Endodermal cell (in vitro differentiated cells): ENCODE results near the gene CAMKK2. TPM values are rescaled to one million over a fixed set of nuclear protein-coding genes. Genes with fewer than 3 reads are reported as not detected.
"Not testable (repeated sequence)": the region's sequence is repeated elsewhere in the genome, so short reads cannot be mapped to it uniquely, and the experiment has no call there.

ENCODE experiments used
- DNase-seq: peaks from one replicate; pipeline ENCODE4 v3.0.0-alpha.2; 2017
- H3K27ac ChIP-seq: 2 replicates; pipeline ENCODE4 v1.5.1; 2013; ENCODE audit warnings: mild to moderate bottlenecking, low read depth, low read length, moderate library complexity
- H3K27me3 ChIP-seq: 2 replicates; pipeline ENCODE4 v1.6.1; 2013; ENCODE audit warnings: mild to moderate bottlenecking, low read length, moderate library complexity; ENCODE audit not compliant: insufficient read depth, control insufficient read depth, poor library complexity, severe bottlenecking
- H3K36me3 ChIP-seq: 2 replicates; pipeline ENCODE4 v1.7.0; 2013; ENCODE audit warnings: mild to moderate bottlenecking, low read length, moderate library complexity; ENCODE audit not compliant: control insufficient read depth, insufficient read depth
- H3K4me1 ChIP-seq: one replicate; pipeline ENCODE4 v1.7.0; 2013; ENCODE audit warnings: low read length; ENCODE audit not compliant: control insufficient read depth, insufficient read depth
- H3K4me3 ChIP-seq: 2 replicates; pipeline ENCODE4 v1.5.1; 2013; ENCODE audit warnings: mild to moderate bottlenecking, low read length, moderate library complexity
- H3K9ac ChIP-seq: 2 replicates; pipeline ENCODE4 v1.6.1; 2013; ENCODE audit warnings: mild to moderate bottlenecking, low read length, moderate library complexity; ENCODE audit not compliant: poor library complexity, severe bottlenecking; ENCODE audit errors: extremely low read depth
- H3K9me3 ChIP-seq: 2 replicates; pipeline ENCODE4 v1.6.1; 2013; ENCODE audit warnings: mild to moderate bottlenecking, low read length, moderate library complexity; ENCODE audit not compliant: control insufficient read depth
- H3K27ac Mint-ChIP-seq: 2 replicates; pipeline ENCODE4 v1.8.0; 2020; ENCODE audit warnings: mixed read lengths
- H3K27me3 Mint-ChIP-seq: 2 replicates; pipeline ENCODE4 v1.8.0; 2021; ENCODE audit warnings: mild to moderate bottlenecking, mixed read lengths; ENCODE audit not compliant: insufficient read depth
- H3K36me3 Mint-ChIP-seq: 2 replicates; pipeline ENCODE4 v1.8.0; 2020; ENCODE audit warnings: low read depth, mixed read lengths
- H3K4me1 Mint-ChIP-seq: 2 replicates; pipeline ENCODE4 v1.8.0; 2020; ENCODE audit warnings: mixed read lengths
- H3K4me3 Mint-ChIP-seq: 2 replicates; pipeline ENCODE4 v1.8.0; 2020; ENCODE audit warnings: mild to moderate bottlenecking, moderate library complexity, mixed read lengths
- H3K9me3 Mint-ChIP-seq: 2 replicates; pipeline ENCODE4 v1.8.0; 2020; ENCODE audit warnings: mild to moderate bottlenecking, mixed read lengths
- WGBS, 2 experiments: methylation state at CpG; one replicate each; pipeline versions ENCODE4 v1.1.5 to v1.1.7; 2013; ENCODE audit warnings: missing lambda C conversion rate in 2 of 2, mixed read lengths in 1 of 2; ENCODE audit not compliant: insufficient coverage in 1 of 2, insufficient read length in 1 of 2; 5-methylcytosine and 5-hydroxymethylcytosine counted together
- total RNA-seq, 2 donors: library from RNA; stranded (reverse); fragmentation: NEBNext Ultra II Directional in 1 of 2; extraction: Animal tissue kit (Norgen Biotek cat#: 25700) in 1 of 2; gene quantifications; 2 replicates in 1 of 2; 3 replicates in 1 of 2; pipeline ENCODE4 v1.2.1, GENCODE V29; 2021
- TF ChIP-seq, protein P1 (sequence below): fragments of 200-600 bp; sonication (generic); conservative IDR thresholded peaks from 2 replicates; pipeline ENCODE4 v1.5.0; 2021; ENCODE audit warnings: antibody characterized with exemption, mild to moderate bottlenecking

Gene CAMKK2
- total RNA-seq, 2 donors from 2014 or later, result 95.8 to 113 TPM

- Mint-ChIP-seq H3K4me1 (no peaks in the 10 kb centered on the region), H3K36me3 (peaks cover 31% of the 10 kb centered on the region), H3K9me3 (no peaks in the 10 kb centered on the region), H3K27ac (peak overlapping the region; percentile 32), H3K4me3 (no peak overlapping the region), H3K27me3 (no peaks in the 10 kb centered on the region)
- Histone ChIP-seq H3K9me3 (no peaks in the 10 kb centered on the region), H3K4me1 (no peaks in the 10 kb centered on the region), H3K36me3 (peaks cover 26% of the 10 kb centered on the region), H3K4me3 (no peak overlapping the region), H3K27me3 (no peaks in the 10 kb centered on the region), H3K27ac (no peak overlapping the region), H3K9ac (no peak overlapping the region)
- TF ChIP-seq, protein P1, sequence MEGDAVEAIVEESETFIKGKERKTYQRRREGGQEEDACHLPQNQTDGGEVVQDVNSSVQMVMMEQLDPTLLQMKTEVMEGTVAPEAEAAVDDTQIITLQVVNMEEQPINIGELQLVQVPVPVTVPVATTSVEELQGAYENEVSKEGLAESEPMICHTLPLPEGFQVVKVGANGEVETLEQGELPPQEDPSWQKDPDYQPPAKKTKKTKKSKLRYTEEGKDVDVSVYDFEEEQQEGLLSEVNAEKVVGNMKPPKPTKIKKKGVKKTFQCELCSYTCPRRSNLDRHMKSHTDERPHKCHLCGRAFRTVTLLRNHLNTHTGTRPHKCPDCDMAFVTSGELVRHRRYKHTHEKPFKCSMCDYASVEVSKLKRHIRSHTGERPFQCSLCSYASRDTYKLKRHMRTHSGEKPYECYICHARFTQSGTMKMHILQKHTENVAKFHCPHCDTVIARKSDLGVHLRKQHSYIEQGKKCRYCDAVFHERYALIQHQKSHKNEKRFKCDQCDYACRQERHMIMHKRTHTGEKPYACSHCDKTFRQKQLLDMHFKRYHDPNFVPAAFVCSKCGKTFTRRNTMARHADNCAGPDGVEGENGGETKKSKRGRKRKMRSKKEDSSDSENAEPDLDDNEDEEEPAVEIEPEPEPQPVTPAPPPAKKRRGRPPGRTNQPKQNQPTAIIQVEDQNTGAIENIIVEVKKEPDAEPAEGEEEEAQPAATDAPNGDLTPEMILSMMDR, result no peak
- whole genome bisulfite sequencing, 2 experiments, result 93 to 98% methylated on average over 16 of the region's 16 CpGs
- no peak for DNase-seq
Measured at GRCh38 chr12:121232163-121232562, 64.3 kb downstream of the CAMKK2 start.

GRCh38 chr12:121230538-121230907 is 66.0 kb downstream of the CAMKK2 start:
- H3K9me3 Mint-ChIP-seq, result no peaks in the 10 kb centered on the region
- Histone ChIP-seq H3K4me1 (no peaks in the 10 kb centered on the region), H3K36me3 (peaks cover 16% of the 10 kb centered on the region), H3K9me3 (no peaks in the 10 kb centered on the region), H3K27me3 (no peaks in the 10 kb centered on the region), H3K27ac (no peak overlapping the region), H3K9ac (no peak overlapping the region), H3K4me3 (no peak overlapping the region)
- WGBS, 2 experiments, result 89% methylated on average over 4 to 6 of the region's 12 CpGs
- no peaks in the 10 kb centered on the region for H3K27me3 Mint-ChIP-seq
- no peak overlapping the region for H3K4me3 Mint-ChIP-seq
- H3K27ac Mint-ChIP-seq, result peak overlapping the region; percentile 22
- TF ChIP-seq, protein P1, result peak; percentile 7
- no peaks in the 10 kb centered on the region for H3K4me1 Mint-ChIP-seq
- H3K36me3 Mint-ChIP-seq, result peaks cover 27% of the 10 kb centered on the region
- no peak for DNase-seq

DNA sequence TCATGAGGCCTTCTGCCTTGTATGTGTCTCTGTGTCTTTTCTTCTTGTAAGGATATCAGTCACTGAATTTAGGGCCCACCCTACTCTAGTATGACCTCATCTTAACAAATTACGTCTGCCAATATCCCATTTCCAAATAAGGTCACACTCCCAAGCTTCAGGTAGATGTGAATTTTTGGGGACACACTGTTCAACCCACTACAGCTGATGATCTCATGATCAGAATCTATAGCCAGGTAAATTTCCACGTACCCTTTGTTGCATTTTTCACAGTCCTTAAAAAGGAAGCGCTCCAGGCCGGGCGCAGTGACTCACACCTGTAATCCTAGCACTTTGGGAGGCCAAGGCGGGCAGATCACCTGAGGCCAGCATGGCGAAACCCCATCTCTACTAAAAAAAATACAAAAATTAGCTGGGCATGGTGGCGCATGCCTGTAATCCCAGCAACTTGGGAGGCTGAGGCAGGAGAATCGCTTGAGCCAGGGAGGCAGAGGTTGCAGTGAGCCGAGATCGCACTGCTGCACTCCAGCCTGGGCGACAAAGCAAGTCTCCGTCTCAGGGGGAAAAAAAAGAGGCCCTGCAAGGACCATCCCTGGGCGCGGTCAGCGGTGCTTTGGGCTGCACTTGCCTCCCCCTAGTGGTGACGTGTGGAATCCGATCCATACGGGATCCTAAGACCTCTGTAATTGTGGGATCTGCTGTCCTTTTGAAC is 66.5 kb downstream of the CAMKK2 start:
- DNase-seq, result peak; percentile 98
- Histone ChIP-seq H3K36me3 (peaks cover 14% of the 10 kb centered on the region), H3K9ac (peak overlapping the region; percentile 6)
- H3K4me1 Mint-ChIP-seq, H3K9me3 ChIP-seq, H3K4me1 ChIP-seq, H3K27ac ChIP-seq, H3K4me3 Mint-ChIP-seq, H3K27me3 ChIP-seq, H3K4me3 ChIP-seq, H3K9me3 Mint-ChIP-seq, H3K27me3 Mint-ChIP-seq: not testable (repeated sequence)
- H3K27ac Mint-ChIP-seq, result peak overlapping the region; percentile 22
- peaks cover 22% of the 10 kb centered on the region for H3K36me3 Mint-ChIP-seq
- 49 to 54% methylated on average over 11 to 19 of the region's 19 CpGs for WGBS, 2 experiments
- TF ChIP-seq, protein P1, result peak; percentile 95
